ENCODE measurements around the gene AZGP1. TPM values are rescaled to one million over a fixed set of nuclear protein-coding genes. Genes with fewer than 3 reads are reported as not detected.

AZGP1 gene
- total and polyA plus RNA-seq, 2 of the 13 experiments (the other 11 are each of a cell fraction or from before 2014, with no cell fraction given) = 93.8 to 229 TPM

DNA sequence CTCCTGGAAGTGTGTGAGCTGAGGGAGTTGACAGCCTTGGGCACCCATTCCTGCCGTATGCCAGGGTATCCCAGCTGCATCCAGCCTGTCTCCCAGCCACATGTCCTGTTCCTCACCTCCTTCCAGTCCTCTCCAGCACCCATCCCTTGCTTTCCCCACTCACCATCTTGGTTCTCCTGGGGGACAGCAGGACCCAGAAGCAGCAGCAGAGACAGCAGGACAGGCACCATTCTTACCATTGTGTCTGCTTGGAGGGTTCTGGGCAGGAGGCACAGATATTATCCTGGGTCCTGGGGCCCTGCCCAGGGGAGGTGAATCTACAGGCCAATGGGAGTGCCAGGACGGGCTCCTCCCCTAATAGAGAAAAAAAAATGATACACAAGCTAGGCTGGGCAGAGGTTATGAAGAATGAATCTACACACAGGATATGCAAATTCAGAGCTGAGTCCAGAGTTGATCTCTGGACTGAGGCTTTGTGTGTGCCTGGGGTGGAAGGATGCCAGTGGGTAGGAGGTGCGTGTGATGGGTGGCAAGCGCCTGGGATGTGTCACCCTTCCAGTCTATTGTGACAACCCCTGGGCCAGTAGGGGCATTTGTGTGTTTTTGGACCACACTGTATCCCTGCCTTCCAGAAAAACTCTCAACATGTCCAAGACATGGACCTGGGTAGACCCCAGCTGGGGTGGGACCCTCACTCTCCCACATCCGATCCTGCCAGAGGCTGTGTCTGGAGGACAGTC is at the start of gene AZGP1 (continued):
- TF ChIP-seq YEATS4 (CRISPR knock-in tag; IDR thresholded peaks at IDR 0.05; ENCODE audit: borderline replicate concordance) (peak; percentile 44; the same call in 1 of the 2 replicates), AGO1 (IDR thresholded peaks at IDR 0.05; ENCODE audit: low read depth, low read length, poor library complexity, severe bottlenecking) (no peak), ZNF101 (CRISPR knock-in tag; IDR thresholded peaks at IDR 0.05; ENCODE audit: borderline replicate concordance, low read depth) (no peak), FOXJ3 (CRISPR knock-in tag; IDR thresholded peaks at IDR 0.05; ENCODE audit: borderline replicate concordance) (no peak), YEATS2 (CRISPR knock-in tag; IDR thresholded peaks at IDR 0.05; ENCODE audit: borderline replicate concordance) (peak; percentile 59; the same call in 1 of the 2 replicates), PRPF4 (IDR thresholded peaks at IDR 0.05; ENCODE audit: low read depth, low read length, poor library complexity, severe bottlenecking) (no peak), ZNF766 (CRISPR knock-in tag; IDR thresholded peaks at IDR 0.05; ENCODE audit: borderline replicate concordance) (0 out of 2 replicates have a peak, but pooled peaks have one; percentile 28), ZSCAN20 (CRISPR knock-in tag; IDR thresholded peaks at IDR 0.05; ENCODE audit: borderline replicate concordance) (no peak), ZNF709 (CRISPR knock-in tag; IDR thresholded peaks at IDR 0.05) (no peak), FOSL2 (CRISPR knock-in tag; IDR thresholded peaks at IDR 0.05) (peak; percentile 60; the same call in 1 of the 2 replicates), ELF1 (CRISPR knock-in tag; IDR thresholded peaks at IDR 0.05) (no peak), CBFB (CRISPR knock-in tag; IDR thresholded peaks at IDR 0.05) (no peak), DNMT3B (CRISPR knock-in tag; conservative IDR thresholded peaks at IDR 0.05) (no peak), TAF1 (CRISPR knock-in tag; IDR thresholded peaks at IDR 0.05) (peak; percentile 59; the same call in 1 of the 2 replicates), ZNF446 (CRISPR knock-in tag; IDR thresholded peaks at IDR 0.05) (no peak), TOE1 (CRISPR knock-in tag; IDR thresholded peaks at IDR 0.05) (no peak), POLR2A (IDR thresholded peaks at IDR 0.05; ENCODE audit: insufficient read depth in 1 of 2, low read depth in 2 of 2, low read length in 2 of 2) (peak; percentile 60 to 88)
- TF ChIP-seq, protein P1, sequence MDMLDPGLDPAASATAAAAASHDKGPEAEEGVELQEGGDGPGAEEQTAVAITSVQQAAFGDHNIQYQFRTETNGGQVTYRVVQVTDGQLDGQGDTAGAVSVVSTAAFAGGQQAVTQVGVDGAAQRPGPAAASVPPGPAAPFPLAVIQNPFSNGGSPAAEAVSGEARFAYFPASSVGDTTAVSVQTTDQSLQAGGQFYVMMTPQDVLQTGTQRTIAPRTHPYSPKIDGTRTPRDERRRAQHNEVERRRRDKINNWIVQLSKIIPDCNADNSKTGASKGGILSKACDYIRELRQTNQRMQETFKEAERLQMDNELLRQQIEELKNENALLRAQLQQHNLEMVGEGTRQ (IDR thresholded peaks at IDR 0.05; ENCODE audit: low read depth, low read length) = no peak
- TF ChIP-seq, protein P1 (CRISPR knock-in tag; IDR thresholded peaks at IDR 0.05; ENCODE audit: borderline replicate concordance) = no peak
- TF ChIP-seq, protein P2, sequence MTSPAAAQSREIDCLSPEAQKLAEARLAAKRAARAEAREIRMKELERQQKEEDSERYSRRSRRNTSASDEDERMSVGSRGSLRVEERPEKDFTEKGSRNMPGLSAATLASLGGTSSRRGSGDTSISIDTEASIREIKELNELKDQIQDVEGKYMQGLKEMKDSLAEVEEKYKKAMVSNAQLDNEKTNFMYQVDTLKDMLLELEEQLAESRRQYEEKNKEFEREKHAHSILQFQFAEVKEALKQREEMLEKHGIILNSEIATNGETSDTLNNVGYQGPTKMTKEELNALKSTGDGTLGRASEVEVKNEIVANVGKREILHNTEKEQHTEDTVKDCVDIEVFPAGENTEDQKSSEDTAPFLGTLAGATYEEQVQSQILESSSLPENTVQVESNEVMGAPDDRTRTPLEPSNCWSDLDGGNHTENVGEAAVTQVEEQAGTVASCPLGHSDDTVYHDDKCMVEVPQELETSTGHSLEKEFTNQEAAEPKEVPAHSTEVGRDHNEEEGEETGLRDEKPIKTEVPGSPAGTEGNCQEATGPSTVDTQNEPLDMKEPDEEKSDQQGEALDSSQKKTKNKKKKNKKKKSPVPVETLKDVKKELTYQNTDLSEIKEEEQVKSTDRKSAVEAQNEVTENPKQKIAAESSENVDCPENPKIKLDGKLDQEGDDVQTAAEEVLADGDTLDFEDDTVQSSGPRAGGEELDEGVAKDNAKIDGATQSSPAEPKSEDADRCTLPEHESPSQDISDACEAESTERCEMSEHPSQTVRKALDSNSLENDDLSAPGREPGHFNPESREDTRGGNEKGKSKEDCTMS (CRISPR knock-in tag; conservative IDR thresholded peaks at IDR 0.05) = no peak
- TF ChIP-seq, protein P3, sequence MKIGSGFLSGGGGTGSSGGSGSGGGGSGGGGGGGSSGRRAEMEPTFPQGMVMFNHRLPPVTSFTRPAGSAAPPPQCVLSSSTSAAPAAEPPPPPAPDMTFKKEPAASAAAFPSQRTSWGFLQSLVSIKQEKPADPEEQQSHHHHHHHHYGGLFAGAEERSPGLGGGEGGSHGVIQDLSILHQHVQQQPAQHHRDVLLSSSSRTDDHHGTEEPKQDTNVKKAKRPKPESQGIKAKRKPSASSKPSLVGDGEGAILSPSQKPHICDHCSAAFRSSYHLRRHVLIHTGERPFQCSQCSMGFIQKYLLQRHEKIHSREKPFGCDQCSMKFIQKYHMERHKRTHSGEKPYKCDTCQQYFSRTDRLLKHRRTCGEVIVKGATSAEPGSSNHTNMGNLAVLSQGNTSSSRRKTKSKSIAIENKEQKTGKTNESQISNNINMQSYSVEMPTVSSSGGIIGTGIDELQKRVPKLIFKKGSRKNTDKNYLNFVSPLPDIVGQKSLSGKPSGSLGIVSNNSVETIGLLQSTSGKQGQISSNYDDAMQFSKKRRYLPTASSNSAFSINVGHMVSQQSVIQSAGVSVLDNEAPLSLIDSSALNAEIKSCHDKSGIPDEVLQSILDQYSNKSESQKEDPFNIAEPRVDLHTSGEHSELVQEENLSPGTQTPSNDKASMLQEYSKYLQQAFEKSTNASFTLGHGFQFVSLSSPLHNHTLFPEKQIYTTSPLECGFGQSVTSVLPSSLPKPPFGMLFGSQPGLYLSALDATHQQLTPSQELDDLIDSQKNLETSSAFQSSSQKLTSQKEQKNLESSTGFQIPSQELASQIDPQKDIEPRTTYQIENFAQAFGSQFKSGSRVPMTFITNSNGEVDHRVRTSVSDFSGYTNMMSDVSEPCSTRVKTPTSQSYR (CRISPR knock-in tag; IDR thresholded peaks at IDR 0.05; ENCODE audit: borderline replicate concordance) = no peak

Measured in HepG2 (cell line).